ENCODE data around the gene RAPGEF6. TPM values are rescaled to one million over a fixed set of nuclear protein-coding genes. Genes with fewer than 3 reads are reported as not detected.
A peak's percentile ranks its signal among the peaks of the same experiment; 100 is the strongest.

The RAPGEF6 gene
- total and polyA plus RNA-seq, 9 donors = 5.8 to 21.4 (median 7.7) TPM

- Histone ChIP-seq H3K4me1 (ENCODE audit: control insufficient read depth, insufficient read depth, low read length) (peaks cover 2% of the 10 kb centered on the region), H3K27me3 (ENCODE audit: control insufficient read depth, insufficient read depth, low read length) (no peaks in the 10 kb centered on the region), H3K9me3 (replicated peaks; ENCODE audit: control insufficient read depth, low read depth, low read length) (peaks cover 2% of the 10 kb centered on the region), H3K27ac (ENCODE audit: low read length) (no peak overlapping the region), H3K36me3 (ENCODE audit: control insufficient read depth, insufficient read depth, low read length) (no peaks in the 10 kb centered on the region), H3K4me3 (ENCODE audit: low read length) (no peak overlapping the region)
- WGBS (ENCODE audit: insufficient coverage) = 100% methylated on average over 3 of the region's 5 CpGs
- peak; percentile 63 for DNase-seq
These were observed 45.3 kb downstream of the RAPGEF6 start for GRCh38 chr5:131589510-131590348.

- Histone ChIP-seq H3K27me3 (ENCODE audit: control insufficient read depth, insufficient read depth, low read length) (no peaks in the 10 kb centered on the region), H3K9me3 (replicated peaks; ENCODE audit: control insufficient read depth, low read depth, low read length) (no peaks in the 10 kb centered on the region), H3K4me3 (ENCODE audit: low read length) (no peak overlapping the region), H3K27ac (ENCODE audit: low read length) (no peak overlapping the region), H3K4me1 (ENCODE audit: control insufficient read depth, insufficient read depth, low read length) (no peaks in the 10 kb centered on the region), H3K36me3 (ENCODE audit: control insufficient read depth, insufficient read depth, low read length) (no peaks in the 10 kb centered on the region)
- DNase-seq = no peak
- no CpG with 5 or more reads among the region's 2 CpGs for WGBS (ENCODE audit: insufficient coverage)
These were observed 47.5 kb downstream of the RAPGEF6 start for GRCh38 chr5:131587541-131587940.

GRCh38 chr5:131581702-131582101 is 53.3 kb downstream of the RAPGEF6 start:
- DNase-seq = no peak
- Histone ChIP-seq H3K27ac (ENCODE audit: low read length) (no peak overlapping the region), H3K9me3 (replicated peaks; ENCODE audit: control insufficient read depth, low read depth, low read length) (peaks cover 9% of the 10 kb centered on the region), H3K36me3 (ENCODE audit: control insufficient read depth, insufficient read depth, low read length) (no peaks in the 10 kb centered on the region), H3K4me3 (ENCODE audit: low read length) (no peak overlapping the region), H3K4me1 (ENCODE audit: control insufficient read depth, insufficient read depth, low read length) (no peaks in the 10 kb centered on the region), H3K27me3 (ENCODE audit: control insufficient read depth, insufficient read depth, low read length) (no peaks in the 10 kb centered on the region)
- WGBS (ENCODE audit: insufficient coverage) = 80% methylated on average over 1 of the region's 1 CpG

GRCh38 chr5:131579917-131580671 is 54.9 kb downstream of the RAPGEF6 start:
- Histone ChIP-seq H3K4me3 (ENCODE audit: low read length) (no peak overlapping the region), H3K27ac (ENCODE audit: low read length) (no peak overlapping the region), H3K27me3 (ENCODE audit: control insufficient read depth, insufficient read depth, low read length) (no peaks in the 10 kb centered on the region), H3K36me3 (ENCODE audit: control insufficient read depth, insufficient read depth, low read length) (peaks cover 6% of the 10 kb centered on the region), H3K9me3 (replicated peaks; ENCODE audit: control insufficient read depth, low read depth, low read length) (peaks cover 13% of the 10 kb centered on the region), H3K4me1 (ENCODE audit: control insufficient read depth, insufficient read depth, low read length) (no peaks in the 10 kb centered on the region)
- no peak for DNase-seq
- WGBS (ENCODE audit: insufficient coverage) = 97% methylated on average over 37 of the region's 38 CpGs

GRCh38 chr5:131575660-131576227 is 59.3 kb downstream of the RAPGEF6 start:
- WGBS (ENCODE audit: insufficient coverage) = 96% methylated on average over 8 of the region's 8 CpGs
- no peaks in the 10 kb centered on the region for H3K27me3 ChIP-seq (ENCODE audit: control insufficient read depth, insufficient read depth, low read length)
- H3K9me3 ChIP-seq (replicated peaks; ENCODE audit: control insufficient read depth, low read depth, low read length) = peaks cover 20% of the 10 kb centered on the region
- peaks cover 6% of the 10 kb centered on the region for H3K36me3 ChIP-seq (ENCODE audit: control insufficient read depth, insufficient read depth, low read length)
- no peaks in the 10 kb centered on the region for H3K4me1 ChIP-seq (ENCODE audit: control insufficient read depth, insufficient read depth, low read length)
- H3K4me3 ChIP-seq (ENCODE audit: low read length) = no peak overlapping the region
- H3K27ac ChIP-seq (ENCODE audit: low read length) = no peak overlapping the region
- DNase-seq = no peak

- no peak for DNase-seq
- H3K9me3 ChIP-seq (replicated peaks; ENCODE audit: control insufficient read depth, low read depth, low read length) = peaks cover 14% of the 10 kb centered on the region
- no peaks in the 10 kb centered on the region for H3K27me3 ChIP-seq (ENCODE audit: control insufficient read depth, insufficient read depth, low read length)
- no peak overlapping the region for H3K27ac ChIP-seq (ENCODE audit: low read length)
- H3K36me3 ChIP-seq (ENCODE audit: control insufficient read depth, insufficient read depth, low read length) = peaks cover 6% of the 10 kb centered on the region
- H3K4me1 ChIP-seq (ENCODE audit: control insufficient read depth, insufficient read depth, low read length) = no peaks in the 10 kb centered on the region
- no peak overlapping the region for H3K4me3 ChIP-seq (ENCODE audit: low read length)
- WGBS (ENCODE audit: insufficient coverage) = 99% methylated on average over 7 of the region's 9 CpGs
These were observed 63.3 kb downstream of the RAPGEF6 start for GRCh38 chr5:131571669-131572168.

- no CpG with 5 or more reads among the region's 7 CpGs for WGBS (ENCODE audit: insufficient coverage)
- no peak overlapping the region for H3K4me3 ChIP-seq (ENCODE audit: low read length)
- no peak overlapping the region for H3K27ac ChIP-seq (ENCODE audit: low read length)
- peaks cover 14% of the 10 kb centered on the region for H3K9me3 ChIP-seq (replicated peaks; ENCODE audit: control insufficient read depth, low read depth, low read length)
- no peaks in the 10 kb centered on the region for H3K4me1 ChIP-seq (ENCODE audit: control insufficient read depth, insufficient read depth, low read length)
- H3K36me3 ChIP-seq (ENCODE audit: control insufficient read depth, insufficient read depth, low read length) = no peaks in the 10 kb centered on the region
- no peak for DNase-seq
- no peaks in the 10 kb centered on the region for H3K27me3 ChIP-seq (ENCODE audit: control insufficient read depth, insufficient read depth, low read length)
These were observed 64.3 kb downstream of the RAPGEF6 start for GRCh38 chr5:131570757-131571156.

GRCh38 chr5:131564229-131564652 is 70.8 kb downstream of the RAPGEF6 start:
- no peak overlapping the region for H3K4me3 ChIP-seq (ENCODE audit: low read length)
- DNase-seq = no peak
- no peak overlapping the region for H3K27ac ChIP-seq (ENCODE audit: low read length)
- H3K4me1 ChIP-seq (ENCODE audit: control insufficient read depth, insufficient read depth, low read length) = no peaks in the 10 kb centered on the region
- H3K36me3 ChIP-seq (ENCODE audit: control insufficient read depth, insufficient read depth, low read length) = no peaks in the 10 kb centered on the region
- WGBS (ENCODE audit: insufficient coverage) = 63% methylated on average over 1 of the region's 4 CpGs
- H3K9me3 ChIP-seq (replicated peaks; ENCODE audit: control insufficient read depth, low read depth, low read length) = no peaks in the 10 kb centered on the region
- no peaks in the 10 kb centered on the region for H3K27me3 ChIP-seq (ENCODE audit: control insufficient read depth, insufficient read depth, low read length)

GRCh38 chr5:131563434-131564228 is 71.4 kb downstream of the RAPGEF6 start:
- no peak for DNase-seq
- 81% methylated on average over 6 of the region's 8 CpGs for WGBS (ENCODE audit: insufficient coverage)
- Histone ChIP-seq H3K27me3 (ENCODE audit: control insufficient read depth, insufficient read depth, low read length) (no peaks in the 10 kb centered on the region), H3K9me3 (replicated peaks; ENCODE audit: control insufficient read depth, low read depth, low read length) (no peaks in the 10 kb centered on the region), H3K36me3 (ENCODE audit: control insufficient read depth, insufficient read depth, low read length) (peaks cover 3% of the 10 kb centered on the region), H3K4me3 (ENCODE audit: low read length) (no peak overlapping the region), H3K4me1 (ENCODE audit: control insufficient read depth, insufficient read depth, low read length) (no peaks in the 10 kb centered on the region), H3K27ac (ENCODE audit: low read length) (no peak overlapping the region)

Data from muscle of leg (tissue), 11 donors.